Measurements from ENCODE around the gene STRN4.

DNA sequence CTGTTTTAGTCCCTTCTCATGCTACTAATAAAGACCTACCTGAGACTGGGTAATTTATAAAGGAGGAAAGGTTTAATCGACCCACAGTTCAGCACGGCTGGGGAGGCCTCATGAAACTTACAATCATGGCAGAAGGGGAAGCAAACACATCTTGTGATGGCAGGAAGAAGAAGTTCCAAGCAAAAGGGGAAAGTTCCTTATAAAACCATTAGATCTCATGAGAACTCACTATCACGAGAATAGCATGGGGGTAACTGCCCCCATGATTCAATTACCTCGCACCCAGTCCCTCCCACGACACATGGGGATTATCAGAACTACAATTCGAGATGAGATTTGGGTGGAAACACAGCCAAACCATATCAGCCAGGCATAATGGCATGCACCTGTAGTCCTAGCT lies 13.0 kb upstream of the STRN4 start:
- TF ChIP-seq CTCF (IDR thresholded peaks at IDR 0.05): no peak
- TF ChIP-seq POLR2A (IDR thresholded peaks at IDR 0.05): no peak
